Trophoblast cell (in vitro differentiated cells and primary cell): ENCODE data around the gene GPR37.

Experiments
- DNase-seq, 2 donors: peaks; one replicate each; pipeline ENCODE4 v3.0.0-alpha.2; 2016
- H2AFZ ChIP-seq: 2 replicates; pipeline ENCODE4 v1.6.1; 2013; ENCODE audit warnings: low read length, moderate library complexity, mild to moderate bottlenecking; ENCODE audit not compliant: insufficient read depth, poor library complexity
- H2AK5ac ChIP-seq: 2 replicates; pipeline ENCODE4 v1.6.1; 2013; ENCODE audit warnings: mild to moderate bottlenecking, low read length
- H2BK120ac ChIP-seq: 2 replicates; pipeline ENCODE4 v1.6.1; 2013; ENCODE audit warnings: low read length, mild to moderate bottlenecking, moderate library complexity; ENCODE audit not compliant: insufficient read depth, poor library complexity
- H2BK12ac ChIP-seq: 2 replicates; pipeline ENCODE4 v1.6.1; 2013; ENCODE audit warnings: mild to moderate bottlenecking, low read length, moderate library complexity
- H2BK5ac ChIP-seq: 2 replicates; pipeline ENCODE4 v1.6.1; 2013; ENCODE audit warnings: low read length, low read depth, moderate library complexity, mild to moderate bottlenecking; ENCODE audit not compliant: poor library complexity
- H3K14ac ChIP-seq: 2 replicates; pipeline ENCODE4 v1.6.1; 2013; ENCODE audit warnings: mild to moderate bottlenecking, low read length
- H3K18ac ChIP-seq: 2 replicates; pipeline ENCODE4 v1.6.1; 2013; ENCODE audit warnings: mild to moderate bottlenecking, low read length
- H3K23ac ChIP-seq: 2 replicates; pipeline ENCODE4 v1.6.1; 2013; ENCODE audit warnings: low read length
- H3K27ac ChIP-seq: 2 replicates; pipeline ENCODE4 v1.5.1; 2013; ENCODE audit warnings: low read depth, mild to moderate bottlenecking, inconsistent platforms, low read length, moderate library complexity
- H3K27me3 ChIP-seq: 2 replicates; pipeline ENCODE4 v1.6.1; 2013; ENCODE audit warnings: inconsistent platforms, mild to moderate bottlenecking, low read length, moderate library complexity; ENCODE audit not compliant: insufficient read depth
- H3K36me3 ChIP-seq, 2 experiments: 1 replicate in 1 of 2; 2 replicates in 1 of 2; pipeline ENCODE4 v1.6.1; 2013; ENCODE audit warnings: low read length in 2 of 2, mild to moderate bottlenecking in 2 of 2, moderate library complexity in 1 of 2; ENCODE audit not compliant: insufficient read depth in 2 of 2, control insufficient read depth in 1 of 2
- H3K4ac ChIP-seq: 2 replicates; pipeline ENCODE4 v1.6.1; 2013; ENCODE audit warnings: low read depth, mild to moderate bottlenecking, low read length, moderate library complexity
- H3K4me1 ChIP-seq, 2 experiments: 1 replicate in 1 of 2; 2 replicates in 1 of 2; pipeline ENCODE4 v1.6.1; 2013; ENCODE audit warnings: low read length in 2 of 2, mild to moderate bottlenecking in 2 of 2, moderate library complexity in 1 of 2; ENCODE audit not compliant: insufficient read depth in 2 of 2, control insufficient read depth in 1 of 2
- H3K4me2 ChIP-seq: 2 replicates; pipeline ENCODE4 v1.6.1; 2013; ENCODE audit warnings: inconsistent platforms, mild to moderate bottlenecking, low read length, moderate library complexity
- H3K4me3 ChIP-seq: 2 replicates; pipeline ENCODE4 v1.5.1; 2013; ENCODE audit warnings: mild to moderate bottlenecking, low read depth, low read length, inconsistent platforms
- H3K79me1 ChIP-seq: one replicate; pipeline ENCODE4 v1.6.1; 2013; ENCODE audit warnings: low read length
- H3K79me2 ChIP-seq: 2 replicates; pipeline ENCODE4 v1.6.1; 2013; ENCODE audit warnings: low read length, mild to moderate bottlenecking; ENCODE audit not compliant: control insufficient read depth, insufficient read depth, poor library complexity
- H3K9ac ChIP-seq: 2 replicates; pipeline ENCODE4 v1.6.1; 2013; ENCODE audit warnings: mild to moderate bottlenecking, low read length
- H3K9me3 ChIP-seq: 2 replicates; pipeline ENCODE4 v1.6.1; 2013; ENCODE audit warnings: low read depth, mild to moderate bottlenecking, control low read depth, inconsistent platforms, low read length; ENCODE audit not compliant: insufficient read depth
- H4K12ac ChIP-seq: 2 replicates; pipeline ENCODE4 v1.6.1; 2013; ENCODE audit warnings: low read depth, mild to moderate bottlenecking, low read length, moderate library complexity
- H4K8ac ChIP-seq: 2 replicates; pipeline ENCODE4 v1.6.1; 2013; ENCODE audit warnings: low read depth, mild to moderate bottlenecking, low read length, moderate library complexity
- H4K91ac ChIP-seq: one replicate; pipeline ENCODE4 v1.6.1; 2013; ENCODE audit warnings: low read depth, mild to moderate bottlenecking, low read length, moderate library complexity
- WGBS: extraction: QIAGEN DNeasy Blood & Tissue Kit; methylation state at CpG from one replicate; pipeline ENCODE4 v1.1.7; 2013; ENCODE audit warnings: missing lambda C conversion rate; ENCODE audit not compliant: insufficient read length, insufficient coverage; ENCODE audit errors: extremely low coverage; 5-methylcytosine and 5-hydroxymethylcytosine counted together

GPR37 gene

DNA sequence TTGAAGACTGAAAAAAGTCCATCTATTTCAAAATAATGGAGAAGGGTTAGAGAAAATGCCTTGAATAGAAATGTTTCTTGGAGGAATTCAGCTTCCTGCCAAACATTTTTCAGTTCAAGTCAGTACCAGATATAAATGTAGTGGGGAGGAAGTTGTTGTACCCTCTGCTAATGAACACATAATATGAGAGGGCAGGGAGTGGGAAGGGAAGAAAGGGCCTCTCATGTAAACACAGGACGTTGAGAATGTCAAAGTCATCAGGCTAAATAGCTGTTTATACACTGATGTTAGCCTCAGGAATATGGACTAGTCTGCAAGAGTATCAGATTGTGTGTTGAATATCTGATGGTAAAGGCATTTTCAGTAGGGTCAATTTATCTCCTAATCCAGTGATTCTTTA, 37.0 kb downstream of the GPR37 start:
- no peaks in the 10 kb centered on the region for H3K79me2 ChIP-seq
- no peaks in the 10 kb centered on the region for H3K36me3 ChIP-seq
- H3K23ac ChIP-seq, result no peak overlapping the region
- H3K79me1 ChIP-seq, result no peaks in the 10 kb centered on the region
- H2AFZ ChIP-seq, result no peak overlapping the region
- H4K12ac ChIP-seq, result no peak overlapping the region
- no peak overlapping the region for H3K18ac ChIP-seq
- no peak overlapping the region for H3K4me2 ChIP-seq
- H2AK5ac ChIP-seq, result no peak overlapping the region
- H3K4me3 ChIP-seq, result no peak overlapping the region
- no CpG with 5 or more reads among the region's 1 CpG for WGBS
- no peak overlapping the region for H2BK120ac ChIP-seq
- no peak for DNase-seq
- no peaks in the 10 kb centered on the region for H3K4me1 ChIP-seq
- H4K91ac ChIP-seq, result no peak overlapping the region
- no peaks in the 10 kb centered on the region for H3K27me3 ChIP-seq
- no peaks in the 10 kb centered on the region for H3K9me3 ChIP-seq
- H3K9ac ChIP-seq, result no peak overlapping the region
- no peak overlapping the region for H3K27ac ChIP-seq
- H2BK5ac ChIP-seq, result no peak overlapping the region
- H4K8ac ChIP-seq, result no peak overlapping the region
- H2BK12ac ChIP-seq, result no peak overlapping the region
- H3K14ac ChIP-seq, result no peak overlapping the region
- H3K4ac ChIP-seq, result no peak overlapping the region

DNA sequence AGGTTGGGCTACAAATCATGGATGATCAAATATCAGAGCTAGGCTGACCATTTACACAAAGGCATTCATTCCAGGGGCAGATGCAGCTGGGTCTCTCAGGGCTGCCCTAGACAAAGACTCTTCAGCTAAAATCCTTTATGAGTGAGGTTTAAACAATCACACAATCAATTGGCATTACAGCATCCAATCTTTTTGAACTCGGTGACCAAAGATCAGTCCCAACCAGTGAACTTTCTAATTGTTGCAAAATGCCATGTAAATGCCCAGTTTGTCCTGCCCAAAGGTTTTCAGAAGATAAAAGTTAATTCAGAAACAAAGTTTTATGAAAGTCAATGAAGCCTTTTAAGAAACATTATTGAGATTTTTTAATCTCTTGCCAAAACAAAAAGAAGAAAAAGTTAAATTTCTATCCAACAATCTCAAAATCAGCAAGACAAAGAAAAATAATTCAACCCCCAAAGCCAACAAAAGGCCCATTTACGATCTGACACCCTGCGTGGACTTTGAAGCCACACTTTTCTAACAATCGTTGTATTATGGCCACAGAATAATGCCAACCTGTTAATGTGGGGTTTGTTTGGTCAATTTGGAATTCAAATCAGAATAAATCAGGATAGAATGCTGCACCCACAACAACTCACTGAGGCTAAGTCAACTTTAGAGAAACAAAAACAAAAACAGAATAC, 40.9 kb downstream of the GPR37 start:
- no CpG with 5 or more reads among the region's 4 CpGs for WGBS
- no peak overlapping the region for H3K23ac ChIP-seq
- H2AFZ ChIP-seq, result no peak overlapping the region
- H3K14ac ChIP-seq, result no peak overlapping the region
- no peak for DNase-seq
- no peak overlapping the region for H4K12ac ChIP-seq
- no peaks in the 10 kb centered on the region for H3K27me3 ChIP-seq
- no peaks in the 10 kb centered on the region for H3K79me1 ChIP-seq
- no peak overlapping the region for H2BK5ac ChIP-seq
- no peaks in the 10 kb centered on the region for H3K79me2 ChIP-seq
- peaks cover 0 to 2% of the 10 kb centered on the region in 2 experiments for H3K4me1 ChIP-seq
- no peak overlapping the region for H3K27ac ChIP-seq
- no peak overlapping the region for H3K4me3 ChIP-seq
- H3K36me3 ChIP-seq, result no peaks in the 10 kb centered on the region
- no peak overlapping the region for H4K91ac ChIP-seq
- H3K18ac ChIP-seq, result no peak overlapping the region
- H3K4ac ChIP-seq, result no peak overlapping the region
- no peak overlapping the region for H2AK5ac ChIP-seq
- no peak overlapping the region for H2BK120ac ChIP-seq
- no peak overlapping the region for H2BK12ac ChIP-seq
- no peak overlapping the region for H3K9ac ChIP-seq
- no peaks in the 10 kb centered on the region for H3K9me3 ChIP-seq
- no peak overlapping the region for H3K4me2 ChIP-seq
- H4K8ac ChIP-seq, result no peak overlapping the region

DNA sequence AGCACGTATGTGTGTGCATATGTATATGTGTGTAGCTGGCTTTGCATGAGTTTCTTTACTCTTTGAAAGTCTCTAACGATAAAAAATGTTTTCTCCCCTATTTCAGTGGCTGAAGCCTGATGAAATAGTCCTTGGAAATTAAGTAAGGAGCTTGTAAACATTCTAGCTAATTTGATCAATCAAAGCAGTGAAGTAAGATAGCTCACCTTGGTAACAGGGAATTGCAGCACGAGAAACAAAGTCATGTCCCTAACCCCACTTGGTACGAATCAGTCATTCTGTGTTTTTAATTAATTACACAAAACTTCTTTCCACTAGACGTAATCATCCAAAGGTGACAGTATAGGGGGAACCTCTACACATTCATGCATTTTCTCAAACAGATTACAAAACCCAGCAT, 41.5 kb downstream of the GPR37 start:
- WGBS, result no CpG with 5 or more reads among the region's 5 CpGs
- Histone ChIP-seq H2AK5ac (no peak overlapping the region), H3K14ac (no peak overlapping the region), H3K18ac (no peak overlapping the region), H3K9ac (no peak overlapping the region), H3K27ac (no peak overlapping the region), H4K91ac (no peak overlapping the region), H4K8ac (no peak overlapping the region), H3K79me2 (no peaks in the 10 kb centered on the region), H3K4ac (no peak overlapping the region), H2AFZ (no peak overlapping the region), H3K79me1 (no peaks in the 10 kb centered on the region), H2BK12ac (no peak overlapping the region), H2BK120ac (no peak overlapping the region), H4K12ac (no peak overlapping the region), H2BK5ac (no peak overlapping the region), H3K9me3 (no peaks in the 10 kb centered on the region), H3K23ac (no peak overlapping the region), H3K27me3 (no peaks in the 10 kb centered on the region), H3K4me1 (peaks cover 0 to 2% of the 10 kb centered on the region in 2 experiments), H3K36me3 (no peaks in the 10 kb centered on the region), H3K4me2 (no peak overlapping the region), H3K4me3 (no peak overlapping the region)
- no peak for DNase-seq

DNA sequence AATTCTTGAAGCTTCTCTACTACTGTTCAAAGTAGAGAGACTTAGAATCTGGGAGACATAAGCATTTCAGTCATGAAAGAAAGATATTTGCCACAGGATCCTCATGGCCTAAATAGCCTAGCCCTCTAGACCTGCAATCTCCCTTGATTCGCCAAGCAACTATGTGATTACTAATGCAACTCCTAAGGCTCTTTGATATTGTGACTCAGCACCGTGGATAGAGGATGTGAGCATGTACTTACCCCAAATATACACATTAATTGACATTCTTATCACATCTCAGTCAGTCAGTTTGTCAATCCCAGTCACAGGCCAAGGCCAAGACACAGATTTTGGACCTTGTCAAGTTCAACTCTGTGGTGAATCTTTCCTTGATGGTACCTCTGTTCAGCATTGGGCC, 42.6 kb downstream of the GPR37 start:
- peak in 1 of 2 donors; percentile 12 for DNase-seq
- WGBS, result no CpG with 5 or more reads among the region's 2 CpGs
- no peaks in the 10 kb centered on the region for H3K9me3 ChIP-seq

More for the DNA sequence above, 42.6 kb downstream of the GPR37 start:
- Histone ChIP-seq H2BK120ac (no peak overlapping the region), H3K18ac (no peak overlapping the region), H3K36me3 (no peaks in the 10 kb centered on the region), H3K4me3 (no peak overlapping the region), H3K4me1 (peaks cover 0 to 2% of the 10 kb centered on the region in 2 experiments), H3K23ac (no peak overlapping the region), H3K4ac (no peak overlapping the region), H3K4me2 (no peak overlapping the region), H2AK5ac (no peak overlapping the region), H4K12ac (no peak overlapping the region), H4K91ac (no peak overlapping the region), H2AFZ (no peak overlapping the region), H3K14ac (no peak overlapping the region), H4K8ac (no peak overlapping the region), H3K79me2 (no peaks in the 10 kb centered on the region), H2BK5ac (no peak overlapping the region), H3K27me3 (no peaks in the 10 kb centered on the region), H3K27ac (no peak overlapping the region), H2BK12ac (no peak overlapping the region), H3K79me1 (no peaks in the 10 kb centered on the region), H3K9ac (no peak overlapping the region)
